ENCODE results near the gene LAIR2.
"Not testable (repeated sequence)": the region's sequence is repeated elsewhere in the genome, so short reads cannot be mapped to it uniquely, and the experiment has no call there.

Gene LAIR2

GRCh38 chr19:54495284-54495683, 7.3 kb upstream of the LAIR2 start:
- not testable (repeated sequence) for DNase-seq

- DNase-seq: not testable (repeated sequence)
Measured at GRCh38 chr19:54497747-54498450, 4.7 kb upstream of the LAIR2 start.

- not testable (repeated sequence) for DNase-seq
Measured at GRCh38 chr19:54498451-54498772, 4.2 kb upstream of the LAIR2 start.

- not testable (repeated sequence) for DNase-seq
Measured at GRCh38 chr19:54505542-54505941, 2.9 kb downstream of the LAIR2 start.

GRCh38 chr19:54506079-54506478, 3.4 kb downstream of the LAIR2 start:
- no peak for DNase-seq

GRCh38 chr19:54507038-54507717, 4.5 kb downstream of the LAIR2 start:
- not testable (repeated sequence) for DNase-seq

GRCh38 chr19:54507824-54508223, 5.2 kb downstream of the LAIR2 start:
- DNase-seq: no peak

GRCh38 chr19:54508487-54508886, 5.9 kb downstream of the LAIR2 start:
- DNase-seq: not testable (repeated sequence)

- not testable (repeated sequence) for DNase-seq
Measured at GRCh38 chr19:54509200-54509940, 6.7 kb downstream of the LAIR2 start.

GRCh38 chr19:54515156-54515555, 12.5 kb downstream of the LAIR2 start:
- DNase-seq: no peak

GRCh38 chr19:54517483-54517882, 14.9 kb downstream of the LAIR2 start:
- no peak for DNase-seq

GRCh38 chr19:54518844-54519243, 16.2 kb downstream of the LAIR2 start:
- DNase-seq: no peak

GRCh38 chr19:54521022-54521859, 18.6 kb downstream of the LAIR2 start:
- no peak for DNase-seq

GRCh38 chr19:54521860-54522513, 19.4 kb downstream of the LAIR2 start:
- no peak for DNase-seq

- DNase-seq: no peak
Measured at GRCh38 chr19:54523403-54523802, 20.8 kb downstream of the LAIR2 start.

- no peak for DNase-seq
Measured at GRCh38 chr19:54525636-54526035, 23.0 kb downstream of the LAIR2 start.

- no peak for DNase-seq
Measured at GRCh38 chr19:54526972-54527371, 24.3 kb downstream of the LAIR2 start.

GRCh38 chr19:54530866-54531265, 28.2 kb downstream of the LAIR2 start:
- DNase-seq: no peak

- no peak for DNase-seq
Measured at GRCh38 chr19:54532528-54532927, 29.9 kb downstream of the LAIR2 start.

GRCh38 chr19:54533476-54533875, 30.8 kb downstream of the LAIR2 start:
- DNase-seq: no peak

- no peak for DNase-seq
Measured at GRCh38 chr19:54534156-54534555, 31.5 kb downstream of the LAIR2 start.

- DNase-seq: no peak
Measured at GRCh38 chr19:54535601-54536000, 33.0 kb downstream of the LAIR2 start.
